Endothelial cell of umbilical vein (primary cell): ENCODE data around the gene DLAT. TPM values are rescaled to one million over a fixed set of nuclear protein-coding genes. Genes with fewer than 3 reads are reported as not detected.

Experiments
- BruUV-seq: library from RNA; stranded (reverse); fragments of 400-500 nt; replicated peaks from 2 replicates; lab custom pipeline; 2021; lab: Mats Ljungman, UMichigan
- CTCF ChIA-PET: fragments of 300-600, 350-600 bp; sonication (Branson Sonifier 250); formaldehyde crosslinking; loops from one replicate; lab custom pipeline; 2021; ENCODE audit warnings: antibody characterized with exemption, inconsistent platforms; lab: Charles Lee
- POLR2A ChIA-PET: fragments of 300-600, 350-600 bp; sonication (Branson Sonifier 250); formaldehyde crosslinking; loops from one replicate; lab custom pipeline; 2021; ENCODE audit warnings: antibody characterized with exemption, inconsistent platforms; lab: Charles Lee
- DNase-seq: peaks from one replicate; pipeline ENCODE4 v3.0.0-alpha.2; 2011; ENCODE audit warnings: low read depth, low spot score
- FAIRE-seq: peaks from 2 replicates; lab custom pipeline; 2011; peaks lifted over from hg19 to GRCh38; lab: Jason Lieb, UNC
- H2AFZ ChIP-seq: 2 replicates; pipeline ENCODE4 v1.6.0; 2012; ENCODE audit warnings: low read depth, low read length, control low read depth, inconsistent platforms
- H3K27ac ChIP-seq: 2 replicates; pipeline ENCODE4 v1.5.1; 2011; ENCODE audit warnings: low read depth, mild to moderate bottlenecking, control low read depth, low read length, moderate library complexity; ENCODE audit not compliant: insufficient read depth
- H3K27me3 ChIP-seq, 2 experiments: 2 replicates each; pipeline versions ENCODE4 v1.6.0 to v1.6.1; 2011; ENCODE audit warnings: low read length in 2 of 2, mixed read lengths in 1 of 2; ENCODE audit not compliant: control insufficient read depth in 2 of 2, insufficient read depth in 2 of 2
- H3K36me3 ChIP-seq, 2 experiments: 2 replicates in 1 of 2; 3 replicates in 1 of 2; pipeline ENCODE4 v1.5.1; 2011; ENCODE audit warnings: low read length in 2 of 2, mild to moderate bottlenecking in 1 of 2, moderate library complexity in 1 of 2; ENCODE audit not compliant: control insufficient read depth in 2 of 2, insufficient read depth in 2 of 2; ENCODE audit errors: extremely low read depth in 1 of 2
- H3K4me1 ChIP-seq: 3 replicates; pipeline ENCODE4 v1.5.1; 2011; ENCODE audit warnings: mild to moderate bottlenecking, low read length; ENCODE audit not compliant: control insufficient read depth, insufficient read depth; ENCODE audit errors: extremely low read depth
- H3K4me2 ChIP-seq: 2 replicates; pipeline ENCODE4 v1.6.1; 2011; ENCODE audit warnings: low read length, control low read depth, mixed read lengths; ENCODE audit not compliant: insufficient read depth
- H3K4me3 ChIP-seq, 3 experiments: fragments of 200-600 bp in 1 of 3; sonication (generic), shearing (Covaris generic) in 1 of 3; replicated peaks in 1 of 3; 2 replicates each; pipeline ENCODE4 v1.5.1; 2011 to 2016; ENCODE audit warnings: control low read depth in 3 of 3, low read length in 3 of 3, mild to moderate bottlenecking in 2 of 3, inconsistent platforms in 1 of 3, low read depth in 1 of 3, moderate library complexity in 1 of 3; ENCODE audit not compliant: insufficient read depth in 1 of 3
- H3K79me2 ChIP-seq: 2 replicates; pipeline ENCODE4 v1.6.0; 2012; ENCODE audit warnings: low read length, inconsistent platforms; ENCODE audit not compliant: control insufficient read depth, insufficient read depth
- H3K9ac ChIP-seq: replicated peaks from 2 replicates; pipeline ENCODE3; 2011; ENCODE audit warnings: low read length, control low read depth; ENCODE audit not compliant: insufficient read depth; ENCODE audit errors: extremely low read depth
- H3K9me1 ChIP-seq: replicated peaks from 3 replicates; pipeline ENCODE4 v1.6.0; 2011; ENCODE audit warnings: mild to moderate bottlenecking, low read length; ENCODE audit not compliant: control insufficient read depth, insufficient read depth; ENCODE audit errors: extremely low read depth
- H3K9me3 ChIP-seq: replicated peaks from 2 replicates; pipeline ENCODE4 v1.5.1; 2012; ENCODE audit warnings: low read length, inconsistent platforms; ENCODE audit not compliant: control insufficient read depth, insufficient read depth
- H4K20me1 ChIP-seq: replicated peaks from 2 replicates; pipeline ENCODE3; 2011; ENCODE audit warnings: mild to moderate bottlenecking, low read length; ENCODE audit not compliant: control insufficient read depth, insufficient read depth; ENCODE audit errors: extremely low read depth
- CTCF ChIP-seq, 2 donors: IDR thresholded peaks; 1 replicate in 1 of 2; 2 replicates in 1 of 2; pipeline ENCODE4 v1.5.1; 2011; ENCODE audit warnings: low read length in 2 of 2, mild to moderate bottlenecking in 2 of 2, moderate library complexity in 2 of 2, control low read depth in 1 of 2, inconsistent platforms in 1 of 2, low read depth in 1 of 2; ENCODE audit not compliant: insufficient read depth in 1 of 2; ENCODE audit errors: extremely low read depth in 1 of 2
- EZH2 ChIP-seq: IDR thresholded peaks from 2 replicates; pipeline ENCODE4 v1.6.1; 2012; ENCODE audit warnings: borderline replicate concordance, low read depth, mild to moderate bottlenecking, moderate library complexity, low read length, inconsistent platforms; ENCODE audit not compliant: severe bottlenecking
- FOS ChIP-seq: IDR thresholded peaks from 2 replicates; pipeline ENCODE4 v1.6.1; 2011; ENCODE audit warnings: mild to moderate bottlenecking, low read length, moderate library complexity, borderline replicate concordance; ENCODE audit not compliant: insufficient read depth
- GATA2 ChIP-seq: IDR thresholded peaks from 2 replicates; pipeline ENCODE4 v1.7.0; 2011; ENCODE audit warnings: low read depth, mild to moderate bottlenecking, moderate library complexity, mixed read lengths, low read length; ENCODE audit not compliant: insufficient read length, insufficient read depth
- JUN ChIP-seq: IDR thresholded peaks from 2 replicates; pipeline ENCODE4 v1.6.1; 2011; ENCODE audit warnings: borderline replicate concordance, low read depth; ENCODE audit not compliant: insufficient read length, insufficient read depth
- MAX ChIP-seq: IDR thresholded peaks from 2 replicates; pipeline ENCODE4 v1.6.1; 2011; ENCODE audit not compliant: insufficient read depth, insufficient read length
- MYC ChIP-seq: IDR thresholded peaks from one replicate; pipeline ENCODE4 v1.6.1; 2011; ENCODE audit warnings: mild to moderate bottlenecking, low read depth, low read length
- POLR2A ChIP-seq: IDR thresholded peaks from 2 replicates; pipeline ENCODE4 v1.6.1; 2012; ENCODE audit warnings: low read depth, mild to moderate bottlenecking, control low read depth, low read length
- POLR2AphosphoS5 ChIP-seq: IDR thresholded peaks from 2 replicates; pipeline ENCODE4 v1.6.1; 2012; ENCODE audit warnings: low read depth, mild to moderate bottlenecking, control low read depth, low read length, moderate library complexity; ENCODE audit not compliant: insufficient read depth
- dilution Hi-C: fragments of 300-500 bp; cut with MboI; formaldehyde crosslinking; loops from one replicate; pipeline ENCODE4 v1.15.0; 2019; ENCODE audit warnings: low sequenced_read_pairs; ENCODE audit not compliant: extremely low pct_ligation_motif_present
- intact Hi-C: fragments of 100-400 bp; cut with micrococcal nuclease; formaldehyde crosslinking; loops from one replicate; pipeline ENCODE4 v1.10.0; 2022
- polyA plus RNA-seq, 4 experiments: library from polyadenylated mRNA; depleted of rRNA in 3 of 4; stranded (reverse) in 3 of 4; unstranded in 1 of 4; fragments of >200 nt; gene quantifications; 2 replicates each; pipeline versions ENCODE4 v1.2.1 to v1.2.3, GENCODE V29; 2011 to 2012; ENCODE audit warnings: missing spikeins in 1 of 4
- total RNA-seq: library from RNA; stranded (reverse); gene quantifications from 2 replicates; pipeline ENCODE4 v1.2.3, GENCODE V29; 2021

The DLAT gene
- total and polyA plus RNA-seq, 2 donors (not counting 3 experiments of a cell fraction or from before 2014, with no cell fraction given) = 13.3 to 41.3 TPM

GRCh38 chr11:111999111-111999510, 26.1 kb upstream of the DLAT start:
- Histone ChIP-seq H3K9me3 (no peaks in the 10 kb centered on the region), H2AFZ (no peak overlapping the region), H3K36me3 (peaks cover 9 to 11% of the 10 kb centered on the region in 2 experiments), H3K4me3 (no peak overlapping the region), H3K27ac (no peak overlapping the region), H4K20me1 (no peaks in the 10 kb centered on the region), H3K9me1 (no peaks in the 10 kb centered on the region), H3K4me1 (no peaks in the 10 kb centered on the region), H3K27me3 (no peaks in the 10 kb centered on the region), H3K79me2 (no peaks in the 10 kb centered on the region), H3K9ac (no peak overlapping the region), H3K4me2 (no peak overlapping the region)
- no TSS peak for BruUV-seq
- DNase-seq (peak; percentile 14), FAIRE-seq (no peak)
- TF ChIP-seq JUN (no peak), MAX (no peak), FOS (no peak), POLR2A (no peak), CTCF (IDR thresholded peaks at IDR 0.05; ENCODE audit: extremely low read depth in 1 of 2, insufficient read depth in 1 of 2, low read depth in 1 of 2, low read length in 2 of 2) (no peak), GATA2 (no peak), POLR2AphosphoS5 (no peak), EZH2 (no peak), MYC (no peak)
- dilution Hi-C loops (no loop called here), intact Hi-C loops (no loop called here)
- ChIA-PET CTCF (interaction anchor here (3.7 kb wide), 1 partner anchor 68 kb away, joined by 18 read pairs; no protein-coding TSS in a partner anchor), POLR2A (no interaction called here)
